SK-N-SH treated with all-trans-retinoic acid at 6 μM for 48 hours (cell line): ENCODE data around the gene PTTG1IP.

Experiments used
- ATAC-seq: fragments of 200-7000 bp; cut with Tn5 transposase; 3 replicates; pipeline ENCODE4 v1.9.1; 2020; ENCODE audit warnings: mild to moderate bottlenecking, moderate library complexity
- ARNTL ChIP-seq: fragments of 450-650 bp; formaldehyde crosslinking; IDR thresholded peaks from 2 replicates; pipeline ENCODE4 v1.5.0; 2020; ENCODE audit warnings: low read depth, mild to moderate bottlenecking, moderate library complexity, borderline replicate concordance
- BACH2 ChIP-seq: fragments of 250-450 bp; sonication (Bioruptor Pico); IDR thresholded peaks from 2 replicates; pipeline ENCODE4 v1.9.0; 2021; ENCODE audit warnings: mild to moderate bottlenecking, borderline replicate concordance
- CSDC2 ChIP-seq: fragments of 250-450 bp; sonication (Bioruptor Pico); IDR thresholded peaks from 2 replicates; pipeline ENCODE4 v1.5.0; 2020; ENCODE audit warnings: mild to moderate bottlenecking, moderate library complexity
- ESRRG ChIP-seq: fragments of 250-450 bp; sonication (Bioruptor Pico); IDR thresholded peaks from 2 replicates; pipeline ENCODE4 v1.6.1; 2021; ENCODE audit warnings: mild to moderate bottlenecking
- GLIS3 ChIP-seq: fragments of 250-450 bp; sonication (Bioruptor Pico); IDR thresholded peaks from 2 replicates; pipeline ENCODE4 v1.5.0; 2020; ENCODE audit warnings: mild to moderate bottlenecking, moderate library complexity
- ISL1 ChIP-seq: fragments of 250-450 bp; sonication (Bioruptor Pico); IDR thresholded peaks from 2 replicates; pipeline ENCODE4 v2.1.2; 2022; ENCODE audit warnings: mild to moderate bottlenecking, moderate library complexity
- OSR1 ChIP-seq: fragments of 250-450 bp; sonication (Bioruptor Pico); IDR thresholded peaks from 2 replicates; pipeline ENCODE4 v1.8.0; 2022; ENCODE audit warnings: moderate library complexity, mild to moderate bottlenecking, inconsistent platforms
- PPARA ChIP-seq: fragments of 250-450 bp; sonication (Bioruptor Pico); IDR thresholded peaks from 2 replicates; pipeline ENCODE4 v1.5.0; 2020; ENCODE audit warnings: mild to moderate bottlenecking, borderline replicate concordance
- SNAI2 ChIP-seq: fragments of 250-450 bp; sonication (Bioruptor Pico); IDR thresholded peaks from 2 replicates; pipeline ENCODE4 v1.5.0; 2020; ENCODE audit warnings: mild to moderate bottlenecking, moderate library complexity
- TCF4 ChIP-seq: fragments of 250-450 bp; sonication (Bioruptor Pico); IDR thresholded peaks from 2 replicates; pipeline ENCODE4 v1.8.0; 2021; ENCODE audit warnings: mild to moderate bottlenecking, moderate library complexity, borderline replicate concordance
- TOX ChIP-seq: fragments of 250-450 bp; sonication (Bioruptor Pico); IDR thresholded peaks from 2 replicates; pipeline ENCODE4 v1.8.0; 2021; ENCODE audit warnings: mild to moderate bottlenecking, moderate library complexity, borderline replicate concordance
- ZC3H10 ChIP-seq: fragments of 250-450 bp; sonication (Bioruptor Pico); IDR thresholded peaks from 2 replicates; pipeline ENCODE4 v1.5.1; 2021; ENCODE audit warnings: mild to moderate bottlenecking, moderate library complexity
- ZFP3 ChIP-seq: fragments of 250-450 bp; sonication (Bioruptor Pico); IDR thresholded peaks from 2 replicates; pipeline ENCODE4 v1.5.0; 2020; ENCODE audit warnings: mild to moderate bottlenecking, moderate library complexity
- ZFP30 ChIP-seq: fragments of 450-650 bp; formaldehyde crosslinking; IDR thresholded peaks from 2 replicates; pipeline ENCODE4 v1.5.0; 2022; ENCODE audit warnings: mild to moderate bottlenecking, moderate library complexity
- ZNF70 ChIP-seq: fragments of 450-650 bp; formaldehyde crosslinking; IDR thresholded peaks from 2 replicates; pipeline ENCODE4 v1.5.0; 2020; ENCODE audit warnings: mild to moderate bottlenecking, moderate library complexity
- ZNF8 ChIP-seq: fragments of 450-650 bp; formaldehyde crosslinking; IDR thresholded peaks from 2 replicates; pipeline ENCODE4 v1.5.0; 2020; ENCODE audit warnings: mild to moderate bottlenecking, moderate library complexity
- TF ChIP-seq, protein P1 (sequence below): fragments of 250-450 bp; sonication (Bioruptor Pico); IDR thresholded peaks from 2 replicates; pipeline ENCODE4 v1.8.0; 2020; ENCODE audit warnings: mild to moderate bottlenecking, moderate library complexity, borderline replicate concordance
- TF ChIP-seq, protein P2 (sequence below): fragments of 250-450 bp; sonication (Bioruptor Pico); IDR thresholded peaks from 2 replicates; pipeline ENCODE4 v1.5.1; 2020; ENCODE audit warnings: low read depth, mild to moderate bottlenecking, moderate library complexity

The PTTG1IP gene

DNA sequence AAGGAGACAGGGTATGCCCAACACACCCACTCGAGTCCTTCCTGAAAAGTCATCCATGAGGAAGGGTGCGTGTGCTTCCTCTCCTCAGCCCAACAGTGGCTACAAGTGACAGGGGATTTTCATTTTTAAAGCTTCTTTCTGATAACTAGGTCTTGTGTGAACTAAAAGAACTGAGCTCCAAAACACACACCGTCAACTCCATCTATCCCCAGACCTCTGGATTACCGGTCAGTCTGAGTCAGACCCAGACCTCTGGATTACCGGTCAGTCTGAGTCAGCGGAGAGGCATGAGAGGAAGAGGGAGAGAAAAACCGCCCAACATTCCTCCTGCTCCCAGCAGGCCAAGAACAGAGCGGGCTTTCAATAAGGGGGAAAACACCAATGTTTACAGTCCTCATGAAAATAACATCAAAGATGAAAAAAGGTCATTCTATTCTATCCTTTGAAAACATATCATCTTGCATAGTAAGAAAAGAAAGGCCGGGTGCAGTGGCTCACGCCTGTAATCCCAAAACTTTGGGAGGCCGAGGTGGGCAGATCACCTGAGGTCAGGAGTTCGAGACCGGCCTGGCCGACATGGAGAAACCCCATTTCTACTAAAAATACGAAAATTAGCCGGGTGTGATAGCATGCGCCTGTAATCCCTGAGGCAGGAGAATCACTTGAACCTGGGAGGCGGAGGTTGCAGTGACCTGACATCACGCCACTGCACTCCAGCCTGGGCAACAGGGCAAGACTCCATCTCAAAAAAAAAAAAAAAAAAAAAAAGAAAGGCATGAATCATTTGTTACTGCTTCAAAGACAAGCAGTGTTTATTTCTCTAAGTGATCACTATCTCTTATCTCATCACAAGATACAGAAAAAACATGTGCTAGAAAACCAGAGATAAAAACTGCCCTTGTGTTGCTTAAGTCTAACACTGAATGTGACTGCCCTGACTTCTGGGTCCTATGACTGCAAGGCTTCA is 3.4 kb downstream of the PTTG1IP start:
- peak; percentile 73 for ATAC-seq
- TF ChIP-seq TCF4: no peak
- TF ChIP-seq ARNTL (CRISPR knock-in tag): no peak
- TF ChIP-seq, all 23 proteins: peak for 0

DNA sequence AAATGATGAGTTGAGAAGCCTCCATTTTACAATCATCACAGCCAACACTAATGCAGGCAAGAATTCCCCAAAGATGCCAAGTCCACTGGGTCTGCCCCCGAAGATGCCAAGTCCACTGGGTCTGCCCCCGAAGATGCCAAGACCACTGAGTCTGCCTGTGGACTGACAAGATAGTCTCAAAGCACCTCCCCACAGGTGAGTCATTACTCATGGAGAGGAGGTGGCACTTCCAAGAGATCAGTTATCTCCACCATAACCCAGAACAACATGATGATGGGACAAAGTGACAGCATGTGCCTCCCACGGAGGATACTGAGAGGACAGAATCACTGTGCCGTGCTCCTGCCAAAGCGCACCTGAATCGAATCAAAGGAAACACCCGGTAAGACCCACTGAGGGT is 4.8 kb downstream of the PTTG1IP start:
- TF ChIP-seq ZFP30 (CRISPR knock-in tag): no peak
- no peak for TF ChIP-seq ZNF70 (CRISPR knock-in tag)
- TF ChIP-seq, all 23 proteins: peak for 0
- no peak for ATAC-seq

DNA sequence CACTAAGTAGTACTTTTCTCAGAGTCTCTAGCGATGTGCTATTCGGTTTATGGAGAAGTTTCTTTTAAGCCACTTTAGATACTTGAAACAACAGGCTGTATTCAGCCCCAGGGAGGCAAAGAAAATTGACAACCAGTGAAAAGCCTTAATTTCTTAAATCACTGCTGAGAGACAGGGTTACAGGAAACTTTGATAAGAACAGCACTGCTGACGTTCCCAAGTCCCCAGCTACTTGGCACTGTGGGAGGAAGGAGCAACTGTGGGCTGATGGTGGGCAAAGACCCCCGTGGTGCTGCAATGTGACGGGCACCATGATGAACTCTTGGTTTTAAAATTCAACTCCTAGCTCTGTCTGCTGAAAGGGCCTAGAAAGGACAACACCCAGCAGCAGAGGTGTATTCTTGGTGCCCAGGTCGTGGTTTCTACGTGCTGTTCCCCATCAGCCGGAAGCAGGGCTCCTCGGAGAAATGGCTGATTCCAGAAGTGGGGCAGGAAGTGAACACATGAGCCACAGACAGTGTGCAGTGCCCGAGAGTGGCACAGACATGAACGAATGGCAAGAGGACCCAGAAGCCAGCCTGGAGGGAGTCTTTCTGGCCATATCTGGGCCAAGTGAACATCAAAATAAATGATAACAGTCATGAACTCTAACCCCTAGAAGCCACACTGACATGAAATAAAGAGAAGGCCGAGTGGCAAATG is 5.3 kb downstream of the PTTG1IP start:
- ATAC-seq: no peak
- TF ChIP-seq OSR1 (CRISPR knock-in tag): no peak
- no peak for TF ChIP-seq ESRRG (CRISPR knock-in tag)
- no peak for TF ChIP-seq BACH2
- TF ChIP-seq, protein P1, sequence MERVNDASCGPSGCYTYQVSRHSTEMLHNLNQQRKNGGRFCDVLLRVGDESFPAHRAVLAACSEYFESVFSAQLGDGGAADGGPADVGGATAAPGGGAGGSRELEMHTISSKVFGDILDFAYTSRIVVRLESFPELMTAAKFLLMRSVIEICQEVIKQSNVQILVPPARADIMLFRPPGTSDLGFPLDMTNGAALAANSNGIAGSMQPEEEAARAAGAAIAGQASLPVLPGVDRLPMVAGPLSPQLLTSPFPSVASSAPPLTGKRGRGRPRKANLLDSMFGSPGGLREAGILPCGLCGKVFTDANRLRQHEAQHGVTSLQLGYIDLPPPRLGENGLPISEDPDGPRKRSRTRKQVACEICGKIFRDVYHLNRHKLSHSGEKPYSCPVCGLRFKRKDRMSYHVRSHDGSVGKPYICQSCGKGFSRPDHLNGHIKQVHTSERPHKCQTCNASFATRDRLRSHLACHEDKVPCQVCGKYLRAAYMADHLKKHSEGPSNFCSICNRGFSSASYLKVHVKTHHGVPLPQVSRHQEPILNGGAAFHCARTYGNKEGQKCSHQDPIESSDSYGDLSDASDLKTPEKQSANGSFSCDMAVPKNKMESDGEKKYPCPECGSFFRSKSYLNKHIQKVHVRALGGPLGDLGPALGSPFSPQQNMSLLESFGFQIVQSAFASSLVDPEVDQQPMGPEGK (CRISPR knock-in tag): no peak
- TF ChIP-seq, all 23 proteins: peak for 0

DNA sequence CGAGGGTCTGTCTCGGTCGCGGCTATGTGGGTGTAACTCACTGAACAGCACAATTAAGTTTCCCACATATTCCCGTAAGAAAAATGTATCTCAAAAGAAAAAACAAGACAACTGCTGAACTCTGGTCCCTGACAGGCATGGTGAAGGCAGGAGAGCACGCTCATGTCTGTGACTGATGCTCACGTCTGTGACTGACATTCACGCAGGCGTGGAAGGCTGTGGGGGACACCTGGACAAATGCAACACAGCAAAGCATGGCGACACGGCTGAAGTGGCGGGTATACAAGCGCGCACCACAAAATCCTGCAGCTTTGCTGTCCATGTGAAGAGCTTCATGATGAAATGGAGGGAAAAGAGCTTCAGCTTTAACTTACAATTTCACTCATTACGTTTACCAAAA is 6.0 kb downstream of the PTTG1IP start:
- no peak for TF ChIP-seq SNAI2
- TF ChIP-seq, protein P2, sequence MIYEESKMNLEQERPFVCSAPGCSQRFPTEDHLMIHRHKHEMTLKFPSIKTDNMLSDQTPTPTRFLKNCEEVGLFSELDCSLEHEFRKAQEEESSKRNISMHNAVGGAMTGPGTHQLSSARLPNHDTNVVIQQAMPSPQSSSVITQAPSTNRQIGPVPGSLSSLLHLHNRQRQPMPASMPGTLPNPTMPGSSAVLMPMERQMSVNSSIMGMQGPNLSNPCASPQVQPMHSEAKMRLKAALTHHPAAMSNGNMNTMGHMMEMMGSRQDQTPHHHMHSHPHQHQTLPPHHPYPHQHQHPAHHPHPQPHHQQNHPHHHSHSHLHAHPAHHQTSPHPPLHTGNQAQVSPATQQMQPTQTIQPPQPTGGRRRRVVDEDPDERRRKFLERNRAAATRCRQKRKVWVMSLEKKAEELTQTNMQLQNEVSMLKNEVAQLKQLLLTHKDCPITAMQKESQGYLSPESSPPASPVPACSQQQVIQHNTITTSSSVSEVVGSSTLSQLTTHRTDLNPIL (CRISPR knock-in tag): no peak
- no peak for TF ChIP-seq ZNF8 (CRISPR knock-in tag)
- TF ChIP-seq ISL1 (CRISPR knock-in tag): no peak
- TF ChIP-seq, protein P1 (CRISPR knock-in tag): no peak
- ATAC-seq: no peak

DNA sequence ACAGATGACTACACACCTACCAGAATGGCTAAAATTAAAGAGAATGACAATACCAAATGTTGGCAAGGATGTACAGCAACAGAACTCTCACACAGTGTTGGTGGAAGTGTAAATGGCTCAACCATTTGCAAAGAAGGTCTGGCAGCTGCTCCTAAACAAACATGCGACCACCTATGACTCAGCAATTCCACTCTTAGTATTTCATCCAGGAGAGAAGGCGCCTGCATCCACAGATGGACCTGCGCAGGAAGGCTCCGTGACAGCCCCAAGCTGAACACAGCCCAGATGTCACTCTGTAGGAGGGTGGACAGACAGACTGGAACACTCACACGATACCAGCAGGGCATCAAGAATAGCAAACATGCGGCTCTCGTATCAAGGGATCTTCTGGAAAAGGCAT is 6.7 kb downstream of the PTTG1IP start:
- TF ChIP-seq ZC3H10 (no peak), OSR1 (CRISPR knock-in tag) (no peak), SNAI2 (no peak)
- ATAC-seq: no peak

DNA sequence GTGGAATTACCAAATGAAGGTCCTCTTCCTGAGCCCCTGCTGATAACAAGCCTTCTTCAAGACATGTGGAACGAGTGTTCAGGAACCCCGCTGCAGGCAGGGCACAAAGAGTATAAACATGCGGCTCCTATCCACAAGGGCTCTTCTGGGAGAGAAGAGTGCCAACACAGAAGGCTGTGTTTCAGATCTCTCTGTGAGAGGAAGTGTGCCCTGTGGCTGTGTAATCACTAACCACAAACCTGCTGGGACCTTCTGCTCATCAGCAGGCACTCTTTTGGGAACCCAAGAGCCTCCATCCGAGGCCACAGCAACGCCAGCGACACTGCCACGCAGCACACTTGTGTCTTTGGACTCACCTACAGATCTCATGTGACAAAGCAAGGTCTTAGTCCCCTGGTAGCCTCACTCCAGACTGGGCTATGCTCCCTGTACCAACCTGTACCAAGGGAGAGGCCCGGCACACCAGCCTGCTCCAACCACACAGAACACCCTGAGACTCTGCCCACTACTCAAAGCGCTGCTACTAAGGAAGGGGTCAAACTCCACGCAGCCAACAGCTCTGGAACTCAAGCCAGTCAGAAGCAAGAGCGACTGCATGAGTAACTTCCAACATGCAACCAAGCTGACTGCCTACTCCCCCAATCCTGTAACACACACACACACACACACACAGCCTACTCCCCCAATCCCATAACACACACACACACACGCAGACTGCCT is 7.8 kb downstream of the PTTG1IP start:
- no peak for ATAC-seq
- TF ChIP-seq ARNTL (CRISPR knock-in tag) (no peak), ZFP3 (CRISPR knock-in tag) (no peak), ISL1 (CRISPR knock-in tag) (no peak), ZNF8 (CRISPR knock-in tag) (no peak), OSR1 (CRISPR knock-in tag) (no peak), TOX (CRISPR knock-in tag) (no peak), PPARA (no peak), CSDC2 (CRISPR knock-in tag) (no peak), BACH2 (no peak), ESRRG (CRISPR knock-in tag) (no peak), ZC3H10 (no peak), GLIS3 (CRISPR knock-in tag) (no peak)
- TF ChIP-seq, protein P1 (CRISPR knock-in tag): no peak
- TF ChIP-seq, protein P2 (CRISPR knock-in tag): no peak
